Upper lobe of left lung (tissue), 6 donors: Measurements from ENCODE around the gene DEFB124. TPM values are rescaled to one million over a fixed set of nuclear protein-coding genes. Genes with fewer than 3 reads are reported as not detected.

Experiments used
- ATAC-seq, 2 donors: fragments of 200-7000 bp; cut with Tn5 transposase; one replicate each; pipeline ENCODE4 v1.9.1; 2022; ENCODE audit warnings: mild to moderate bottlenecking in 2 of 2, moderate library complexity in 2 of 2; ENCODE audit not compliant: low FRiP score in 2 of 2
- DNase-seq, 2 donors: peaks; one replicate each; pipeline ENCODE4 v3.0.0-alpha.2; 2019 to 2020
- H3K27ac ChIP-seq, 4 donors: fragments of 200-600 bp; sonication (generic); one replicate each; pipeline ENCODE4 v1.5.1; 2016 to 2019
- H3K27me3 ChIP-seq, 4 donors: fragments of 200-600 bp; sonication (generic); one replicate each; pipeline ENCODE4 v1.5.1; 2017 to 2019
- H3K36me3 ChIP-seq, 4 donors: fragments of 200-600 bp; sonication (generic); one replicate each; pipeline ENCODE4 v1.5.1; 2016 to 2019
- H3K4me1 ChIP-seq, 4 donors: fragments of 200-600 bp; sonication (generic); one replicate each; pipeline ENCODE4 v1.5.1; 2018 to 2019
- H3K4me3 ChIP-seq, 4 donors: fragments of 200-600 bp; sonication (generic); one replicate each; pipeline ENCODE4 v1.5.1; 2017 to 2019; ENCODE audit warnings: mild to moderate bottlenecking in 2 of 4, moderate library complexity in 1 of 4
- H3K9me3 ChIP-seq, 4 donors: fragments of 200-600 bp; sonication (generic); one replicate each; pipeline ENCODE4 v1.5.1; 2018 to 2019
- CTCF ChIP-seq, 6 experiments: fragments of 450-650 bp in 4 of 6; fragments of 200-600 bp in 2 of 6; sonication (generic) in 2 of 6; IDR thresholded peaks; one replicate each; pipeline ENCODE4 v1.5.1; 2016 to 2019; ENCODE audit warnings: antibody characterized with exemption in 6 of 6
- EP300 ChIP-seq, 4 donors: sonication (generic); formaldehyde crosslinking; IDR thresholded peaks; one replicate each; pipeline ENCODE4 v1.5.1; 2017; ENCODE audit warnings: antibody characterized with exemption in 4 of 4, control low read depth in 2 of 4
- POLR2A ChIP-seq, 4 donors: fragments of 450-650 bp; IDR thresholded peaks; one replicate each; pipeline ENCODE4 v1.5.1; 2016 to 2017; ENCODE audit warnings: antibody characterized with exemption in 4 of 4, mild to moderate bottlenecking in 2 of 4
- POLR2AphosphoS5 ChIP-seq, 2 donors: sonication (generic); formaldehyde crosslinking; IDR thresholded peaks; one replicate each; pipeline ENCODE4 v1.5.1; 2017; ENCODE audit warnings: antibody characterized with exemption in 2 of 2
- WGBS, 2 donors: methylation state at CpG; one replicate each; pipeline ENCODE4 v1.1.5; 2017 to 2018; 5-methylcytosine and 5-hydroxymethylcytosine counted together
- total RNA-seq, 6 donors: library from RNA; depleted of rRNA in 4 of 6; stranded (reverse); fragments of >200 nt in 4 of 6; gene quantifications; one replicate each; pipeline versions ENCODE4 v1.1.0 to v1.2.1, GENCODE V29; 2016 to 2021
- donor health status: DM: no; HTN: no; CAD: no; lungs with moderate emphysema.
- donor health status: DM: no; HTN: yes; CAD: no; lungs with severe emphysema.

The DEFB124 gene
- total RNA-seq, 6 donors from 2014 or later, result not detected

GRCh38 chr20:31516651-31517050, 41.7 kb upstream of the DEFB124 start:
- TF ChIP-seq CTCF (IDR thresholded peaks at IDR 0.05), result no peak
- no peak for TF ChIP-seq EP300 (IDR thresholded peaks at IDR 0.05)
- no peak for TF ChIP-seq POLR2AphosphoS5 (IDR thresholded peaks at IDR 0.05)
- TF ChIP-seq POLR2A (IDR thresholded peaks at IDR 0.05), result no peak
- no peak overlapping the region for H3K4me3 ChIP-seq
- 58 to 85% methylated on average over 2 of the region's 2 CpGs for WGBS, 2 donors
- DNase-seq (no peak), ATAC-seq (no peak)
- H3K27me3 ChIP-seq, result no peaks in the 10 kb centered on the region
- H3K4me1 ChIP-seq, result peaks cover 28 to 65% (median 42%) of the 10 kb centered on the region in 4 donors
- H3K9me3 ChIP-seq, result no peaks in the 10 kb centered on the region
- H3K36me3 ChIP-seq, result peaks cover 0 to 19% (median 4%) of the 10 kb centered on the region in 4 donors
- H3K27ac ChIP-seq, result peak overlapping the region in 2 of 4 donors; percentile 44 to 91

GRCh38 chr20:31516166-31516565, 41.2 kb upstream of the DEFB124 start:
- DNase-seq (no peak), ATAC-seq (no peak)
- Histone ChIP-seq H3K4me1 (peaks cover 27 to 62% (median 41%) of the 10 kb centered on the region in 4 donors), H3K4me3 (peak overlapping the region in 2 of 4 donors; percentile 78 to 89), H3K27ac (peak overlapping the region in 2 of 4 donors; percentile 17 to 91), H3K36me3 (peaks cover 0 to 17% (median 4%) of the 10 kb centered on the region in 4 donors), H3K9me3 (no peaks in the 10 kb centered on the region), H3K27me3 (no peaks in the 10 kb centered on the region)
- WGBS, 2 donors, result 88 to 98% methylated on average over 4 of the region's 4 CpGs
- TF ChIP-seq POLR2A (IDR thresholded peaks at IDR 0.05) (no peak), POLR2AphosphoS5 (IDR thresholded peaks at IDR 0.05) (no peak), CTCF (IDR thresholded peaks at IDR 0.05) (no peak), EP300 (IDR thresholded peaks at IDR 0.05) (no peak)

- DNase-seq, result peak in 1 of 2 donors; percentile 25
- Histone ChIP-seq H3K4me1 (peaks cover 27 to 59% (median 39%) of the 10 kb centered on the region in 4 donors), H3K4me3 (peak overlapping the region in 3 of 4 donors; percentile 78 to 89 (median 87)), H3K36me3 (peaks cover 0 to 13% (median 4%) of the 10 kb centered on the region in 4 donors), H3K27ac (peak overlapping the region in 3 of 4 donors; percentile 79 to 91 (median 86)), H3K27me3 (no peaks in the 10 kb centered on the region), H3K9me3 (no peaks in the 10 kb centered on the region)
- no peak for ATAC-seq
- WGBS, 2 donors, result 59 to 73% methylated on average over 3 of the region's 3 CpGs
- TF ChIP-seq POLR2AphosphoS5 (IDR thresholded peaks at IDR 0.05) (no peak), POLR2A (IDR thresholded peaks at IDR 0.05) (no peak), EP300 (IDR thresholded peaks at IDR 0.05) (no peak), CTCF (IDR thresholded peaks at IDR 0.05) (no peak)
These were observed 40.8 kb upstream of the DEFB124 start for GRCh38 chr20:31515775-31516107.

- peak overlapping the region; percentile 79 to 91 (median 86) for H3K27ac ChIP-seq
These were observed 40.3 kb upstream of the DEFB124 start for GRCh38 chr20:31515072-31515774.

More at GRCh38 chr20:31515072-31515774, 40.3 kb upstream of the DEFB124 start:
- Histone ChIP-seq H3K9me3 (no peaks in the 10 kb centered on the region), H3K36me3 (peaks cover 0 to 11% (median 4%) of the 10 kb centered on the region in 4 donors), H3K27me3 (no peaks in the 10 kb centered on the region), H3K4me1 (peaks cover 27 to 54% (median 35%) of the 10 kb centered on the region in 4 donors), H3K4me3 (peak overlapping the region; percentile 78 to 97 (median 88))
- no peak for ATAC-seq
- no peak for DNase-seq
- no peak for TF ChIP-seq CTCF (IDR thresholded peaks at IDR 0.05)
- no peak for TF ChIP-seq POLR2A (IDR thresholded peaks at IDR 0.05)
- no peak for TF ChIP-seq EP300 (IDR thresholded peaks at IDR 0.05)
- TF ChIP-seq POLR2AphosphoS5 (IDR thresholded peaks at IDR 0.05), result no peak
- WGBS, 2 donors, result 8 to 15% methylated on average over 4 of the region's 4 CpGs
